ENCODE data around the gene TSPAN17.

GRCh38 chr5:176636426-176636825 lies 10.9 kb upstream of the TSPAN17 start:
- TF ChIP-seq CTCF (IDR thresholded peaks at IDR 0.05) (no peak), POLR2A (IDR thresholded peaks at IDR 0.05) (no peak)
